Hepatocyte (in vitro differentiated cells): ENCODE data around the gene KNOP1. TPM values are rescaled to one million over a fixed set of nuclear protein-coding genes. Genes with fewer than 3 reads are reported as not detected.
"Not testable (repeated sequence)": the region's sequence is repeated elsewhere in the genome, so short reads cannot be mapped to it uniquely, and the experiment has no call there.

Experiments
- DNase-seq: peaks from one replicate; pipeline ENCODE4 v3.0.0-alpha.2; 2016; ENCODE audit warnings: low spot score
- H2AFZ ChIP-seq: fragments of 200-600 bp; sonication (generic); 2 replicates; pipeline ENCODE4 v1.6.0; 2016; ENCODE audit warnings: antibody characterized with exemption, mild to moderate bottlenecking
- H3K27ac ChIP-seq: fragments of 200-600 bp; sonication (generic); 2 replicates; pipeline ENCODE4 v1.5.1; 2016; ENCODE audit warnings: mild to moderate bottlenecking
- H3K27me3 ChIP-seq: fragments of 200-600 bp; sonication (generic); 2 replicates; pipeline ENCODE4 v1.6.1; 2016
- H3K36me3 ChIP-seq: fragments of 200-600 bp; sonication (generic); replicated peaks from 2 replicates; pipeline ENCODE4 v1.5.1; 2016; ENCODE audit warnings: low read depth; ENCODE audit not compliant: insufficient read depth
- H3K4me1 ChIP-seq: fragments of 200-600 bp; sonication (generic); 2 replicates; pipeline ENCODE4 v1.5.1; 2016; ENCODE audit warnings: mild to moderate bottlenecking, moderate library complexity; ENCODE audit not compliant: insufficient read depth
- H3K4me2 ChIP-seq: fragments of 200-600 bp; sonication (generic); 2 replicates; pipeline ENCODE4 v1.6.0; 2016
- H3K4me3 ChIP-seq: fragments of 200-600 bp; sonication (generic); 2 replicates; pipeline ENCODE4 v1.5.1; 2016; ENCODE audit warnings: mild to moderate bottlenecking
- H3K79me2 ChIP-seq: fragments of 200-600 bp; sonication (generic); 2 replicates; pipeline ENCODE4 v1.6.0; 2017; ENCODE audit warnings: mild to moderate bottlenecking
- H3K9me2 ChIP-seq: fragments of 200-600 bp; sonication (generic); replicated peaks from 2 replicates; pipeline ENCODE4 v1.6.0; 2017; ENCODE audit warnings: mild to moderate bottlenecking; ENCODE audit not compliant: insufficient read depth
- H3K9me3 ChIP-seq: fragments of 200-600 bp; sonication (generic); 2 replicates; pipeline ENCODE4 v1.5.1; 2016; ENCODE audit warnings: low read depth, mild to moderate bottlenecking
- H4K20me1 ChIP-seq: fragments of 200-600 bp; sonication (generic); 2 replicates; pipeline ENCODE4 v1.6.0; 2016; ENCODE audit warnings: mild to moderate bottlenecking; ENCODE audit not compliant: insufficient read depth, poor library complexity, severe bottlenecking
- CTCF ChIP-seq: fragments of 200-600 bp; sonication (generic); IDR thresholded peaks from 2 replicates; pipeline ENCODE4 v1.5.1; 2016; ENCODE audit warnings: antibody characterized with exemption, mild to moderate bottlenecking; ENCODE audit not compliant: poor library complexity
- EZH2 ChIP-seq: fragments of 200-600 bp; sonication (generic); IDR thresholded peaks from 2 replicates; pipeline ENCODE4 v1.6.1; 2016; ENCODE audit warnings: antibody characterized with exemption, mild to moderate bottlenecking, borderline replicate concordance
- EZH2phosphoT487 ChIP-seq: fragments of 200-600 bp; sonication (generic); IDR thresholded peaks from one replicate; pipeline ENCODE4 v1.6.1; 2018; ENCODE audit warnings: antibody characterized with exemption, mild to moderate bottlenecking, low read depth, moderate library complexity; ENCODE audit not compliant: unreplicated experiment, severe bottlenecking
- WGBS: methylation state at CpG from one replicate; pipeline ENCODE4 v1.1.6; 2016; ENCODE audit warnings: low lambda C conversion rate; ENCODE audit errors: missing lambda C conversion rate; 5-methylcytosine and 5-hydroxymethylcytosine counted together
- polyA plus RNA-seq: library from polyadenylated mRNA; unstranded; fragments of >200 nt; fragmentation: Nextera tagmentation; extraction: Ambion mirVana; gene quantifications from 2 replicates; pipeline ENCODE4 v1.2.1, GENCODE V29; 2016
- total RNA-seq: library from RNA; depleted of rRNA; stranded (reverse); fragments of >200 nt; gene quantifications from 2 replicates; pipeline ENCODE4 v1.2.3, GENCODE V29; 2014

Gene KNOP1
- total and polyA plus RNA-seq, 2 experiments from 2014 or later = 19.4 to 30.4 TPM

- H4K20me1 ChIP-seq = no peaks in the 10 kb centered on the region
- TF ChIP-seq EZH2 = no peak
- no peak overlapping the region for H2AFZ ChIP-seq
- H3K4me3 ChIP-seq = no peak overlapping the region
- no peaks in the 10 kb centered on the region for H3K79me2 ChIP-seq
- H3K4me2 ChIP-seq = no peak overlapping the region
- no peaks in the 10 kb centered on the region for H3K27me3 ChIP-seq
- H3K36me3 ChIP-seq = peaks cover 2% of the 10 kb centered on the region
- no peaks in the 10 kb centered on the region for H3K9me2 ChIP-seq
- H3K9me3 ChIP-seq = no peaks in the 10 kb centered on the region
- H3K4me1 ChIP-seq = no peaks in the 10 kb centered on the region
- H3K27ac ChIP-seq = no peak overlapping the region
- WGBS = 98% methylated on average over 4 of the region's 4 CpGs
- no peak for DNase-seq
Measured at GRCh38 chr16:19685176-19685575, 32.9 kb downstream of the KNOP1 start.

- Histone ChIP-seq H4K20me1 (no peaks in the 10 kb centered on the region), H3K9me3 (no peaks in the 10 kb centered on the region), H3K79me2 (no peaks in the 10 kb centered on the region), H3K4me2 (no peak overlapping the region), H3K4me3 (no peak overlapping the region), H3K27me3 (no peaks in the 10 kb centered on the region), H3K4me1 (no peaks in the 10 kb centered on the region), H3K36me3 (peaks cover 2% of the 10 kb centered on the region), H3K9me2 (no peaks in the 10 kb centered on the region), H3K27ac (no peak overlapping the region), H2AFZ (no peak overlapping the region)
- DNase-seq = no peak
- 99% methylated on average over 6 of the region's 6 CpGs for WGBS
- TF ChIP-seq CTCF (no peak), EZH2 (no peak), EZH2phosphoT487 (no peak)
Measured at GRCh38 chr16:19683453-19684236, 34.4 kb downstream of the KNOP1 start.

- Histone ChIP-seq H4K20me1 (no peaks in the 10 kb centered on the region), H3K27me3 (no peaks in the 10 kb centered on the region), H3K4me2 (no peak overlapping the region), H3K4me1 (no peaks in the 10 kb centered on the region), H3K79me2 (no peaks in the 10 kb centered on the region), H3K4me3 (no peak overlapping the region), H2AFZ (no peak overlapping the region), H3K36me3 (peaks cover 2% of the 10 kb centered on the region), H3K9me3 (no peaks in the 10 kb centered on the region), H3K27ac (no peak overlapping the region), H3K9me2 (no peaks in the 10 kb centered on the region)
- TF ChIP-seq EZH2 (no peak), CTCF (no peak), EZH2phosphoT487 (no peak)
- no peak for DNase-seq
- WGBS = 95% methylated on average over 12 of the region's 12 CpGs
Measured at GRCh38 chr16:19681637-19682036, 36.4 kb downstream of the KNOP1 start.

- TF ChIP-seq EZH2phosphoT487 = no peak
- TF ChIP-seq CTCF = no peak
- no peak for TF ChIP-seq EZH2
- Histone ChIP-seq H3K36me3 (peaks cover 2% of the 10 kb centered on the region), H3K9me2 (no peaks in the 10 kb centered on the region), H3K27me3 (no peaks in the 10 kb centered on the region), H3K79me2 (no peaks in the 10 kb centered on the region), H3K4me1 (no peaks in the 10 kb centered on the region), H3K27ac (no peak overlapping the region), H2AFZ (no peak overlapping the region), H3K4me3 (no peak overlapping the region), H4K20me1 (no peaks in the 10 kb centered on the region), H3K9me3 (no peaks in the 10 kb centered on the region), H3K4me2 (no peak overlapping the region)
- 69% methylated on average over 6 of the region's 6 CpGs for WGBS
- no peak for DNase-seq
Measured at GRCh38 chr16:19680881-19681340, 37.1 kb downstream of the KNOP1 start.

GRCh38 chr16:19679281-19679680 lies 38.7 kb downstream of the KNOP1 start:
- H4K20me1 ChIP-seq, H3K36me3 ChIP-seq, H3K79me2 ChIP-seq, H2AFZ ChIP-seq, H3K9me3 ChIP-seq, H3K27ac ChIP-seq, H3K27me3 ChIP-seq, H3K9me2 ChIP-seq, H3K4me1 ChIP-seq, H3K4me3 ChIP-seq, DNase-seq, H3K4me2 ChIP-seq: not testable (repeated sequence)
- whole genome bisulfite sequencing = 98% methylated on average over 6 of the region's 6 CpGs
